ENCODE measurements around the gene LMO3.
"Not testable (repeated sequence)": the region's sequence is repeated elsewhere in the genome, so short reads cannot be mapped to it uniquely, and the experiment has no call there.

Gene LMO3

DNA sequence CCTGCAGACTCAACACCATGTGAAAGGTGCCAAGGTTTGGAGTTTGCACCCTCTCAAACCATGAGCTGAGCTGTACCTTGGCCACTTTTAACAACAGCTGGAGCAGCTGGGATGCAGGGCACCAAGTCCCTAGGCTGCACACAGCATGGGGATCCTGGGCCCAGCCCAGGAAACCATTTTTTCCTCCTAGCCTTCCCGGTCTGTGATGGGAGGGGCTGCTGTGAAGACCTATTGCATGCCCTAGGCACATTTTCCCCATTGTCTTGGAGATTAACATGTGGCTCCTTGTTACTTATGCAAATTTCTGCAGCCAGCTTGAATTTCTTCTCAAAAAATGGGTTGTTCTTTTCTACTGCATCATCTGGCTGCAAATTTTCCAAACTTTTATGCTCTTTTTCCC lies 68.3 kb downstream of the LMO3 start:
- not testable (repeated sequence) for DNase-seq

DNA sequence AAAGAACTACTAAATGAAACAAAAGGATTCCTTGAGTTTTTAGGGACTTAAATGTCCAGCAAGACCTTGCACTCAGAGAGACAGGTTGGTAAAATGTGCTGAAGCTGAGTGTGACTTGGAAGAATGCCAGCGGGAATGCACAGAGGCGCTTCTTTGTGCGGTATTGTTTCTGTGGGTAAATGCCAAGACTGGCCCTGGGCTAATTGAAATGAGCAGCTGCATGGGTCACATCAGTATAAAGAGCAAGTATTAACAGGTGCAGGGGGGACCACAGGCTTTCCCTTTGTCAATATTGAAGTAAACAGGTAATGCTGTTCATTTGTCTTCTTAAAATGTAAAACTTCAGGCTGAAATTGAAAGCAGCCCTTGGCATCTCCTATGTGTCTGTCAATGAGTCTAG lies 74.3 kb downstream of the LMO3 start:
- peak; percentile 34 for DNase-seq

DNA sequence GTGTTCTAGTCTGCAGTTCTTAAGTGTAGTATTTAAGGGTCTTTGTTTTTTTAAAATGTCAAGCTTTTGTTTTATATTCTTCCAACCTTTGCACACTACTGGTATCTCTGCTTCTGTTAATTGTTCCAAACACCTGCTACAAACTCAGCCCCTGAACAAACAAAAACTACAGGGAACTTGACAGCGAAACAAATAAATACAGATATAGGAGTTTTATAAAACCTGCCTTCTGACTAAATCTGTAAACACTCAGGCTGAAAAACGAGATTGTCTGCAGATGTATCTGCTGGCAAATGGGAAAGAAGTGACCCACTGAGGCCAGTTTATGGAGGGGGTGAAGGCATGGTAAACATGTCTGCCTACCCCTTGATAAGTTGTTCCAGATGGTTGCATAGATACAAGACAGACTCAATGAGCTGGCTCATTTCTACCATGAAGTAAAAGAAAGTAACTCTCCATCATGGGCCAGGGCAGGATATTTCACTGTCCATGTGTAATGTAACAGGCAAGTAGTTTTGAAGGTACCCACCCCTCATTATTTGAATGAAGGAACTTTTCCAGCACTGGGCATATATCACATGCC lies 75.6 kb downstream of the LMO3 start:
- no peak for DNase-seq

DNA sequence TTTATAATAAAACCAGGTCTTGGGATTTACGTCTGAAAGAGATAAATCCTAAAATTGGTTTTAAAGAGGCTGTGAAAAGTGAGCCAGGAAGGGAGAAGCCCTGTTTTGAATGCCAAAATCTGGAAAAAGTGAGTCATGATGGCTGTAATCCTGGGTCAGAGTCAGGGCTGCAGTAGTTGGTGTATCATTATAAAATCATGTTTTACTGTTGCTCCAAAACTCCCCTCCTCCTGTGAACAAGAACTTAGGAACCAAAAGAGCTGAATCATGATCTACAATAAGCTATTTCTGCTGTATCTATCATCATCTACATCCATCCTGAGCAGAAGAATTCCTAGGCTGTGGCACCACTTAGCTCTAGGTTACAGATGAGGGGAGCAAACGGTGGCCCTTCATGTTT lies 79.3 kb downstream of the LMO3 start:
- DNase-seq = no peak

- no peak for DNase-seq
Observed at GRCh38 chr12:16524378-16524777, 81.6 kb downstream of the LMO3 start.

DNA sequence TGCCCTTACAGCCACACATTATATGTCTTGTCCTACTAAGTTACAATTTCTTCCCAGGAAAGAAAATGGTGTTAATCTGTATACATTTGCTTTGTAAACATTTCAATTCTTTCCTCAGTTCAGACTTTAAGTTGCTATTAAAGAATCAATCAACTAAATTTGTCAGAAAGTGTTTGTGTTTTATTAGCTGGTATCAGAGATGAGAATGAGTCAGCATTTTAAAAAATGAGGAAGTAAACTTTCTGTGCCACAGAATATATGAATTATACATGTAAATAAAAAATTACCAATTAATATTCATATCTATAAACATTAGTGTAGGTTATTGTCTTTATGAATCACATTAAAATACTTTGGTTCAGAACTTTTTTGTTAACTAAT lies 82.0 kb downstream of the LMO3 start:
- no peak for DNase-seq

DNA sequence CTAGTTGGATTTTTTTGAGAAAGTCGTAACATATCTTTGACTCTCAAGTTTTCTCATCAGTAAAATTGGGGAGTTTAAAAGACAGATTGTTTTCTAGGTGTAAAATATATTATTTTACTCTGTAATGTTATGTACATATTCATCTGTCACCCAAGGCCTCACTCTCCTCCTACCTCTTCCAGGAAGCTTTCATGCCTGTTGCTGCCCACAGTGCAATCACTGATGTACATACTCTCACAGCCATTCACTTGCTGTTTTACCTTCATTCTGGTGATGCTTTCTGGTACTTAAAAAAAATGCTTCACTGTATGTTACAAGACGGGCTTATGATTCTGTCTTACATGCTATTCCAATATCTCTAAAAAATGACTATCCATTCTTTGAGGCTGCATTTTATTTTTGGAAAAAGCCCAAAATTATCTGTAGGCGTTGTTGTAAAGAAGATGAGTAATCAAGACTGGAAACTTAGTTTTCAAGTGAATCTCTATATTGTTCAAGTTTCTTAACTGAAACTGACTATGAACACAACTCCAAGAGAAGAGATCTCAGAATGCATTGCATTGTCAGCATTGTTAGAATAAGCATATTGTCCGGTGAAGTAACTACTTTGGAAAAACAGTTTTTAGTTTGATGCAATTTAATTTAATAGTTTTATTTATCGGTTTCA lies 82.5 kb downstream of the LMO3 start:
- DNase-seq = no peak

DNA sequence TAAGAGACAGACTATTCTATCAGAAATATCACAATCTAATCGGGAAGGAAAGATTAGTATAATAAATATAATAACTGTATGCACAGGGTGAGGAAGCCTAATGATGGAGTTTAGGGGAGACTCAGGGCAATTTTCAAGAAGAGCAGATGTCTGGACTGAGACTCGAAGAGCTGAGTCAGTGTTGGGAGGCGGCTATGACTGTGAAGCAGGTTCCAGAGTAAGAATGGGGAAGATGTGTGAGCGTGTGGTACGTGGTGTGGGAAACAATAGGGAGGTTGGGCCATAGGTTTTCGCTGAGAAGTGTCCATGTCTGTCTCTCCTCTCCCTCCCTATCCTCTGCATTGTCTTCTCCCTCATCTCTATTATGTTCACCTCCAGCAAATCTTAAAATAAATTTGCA lies 85.6 kb downstream of the LMO3 start:
- no peak for DNase-seq

DNA sequence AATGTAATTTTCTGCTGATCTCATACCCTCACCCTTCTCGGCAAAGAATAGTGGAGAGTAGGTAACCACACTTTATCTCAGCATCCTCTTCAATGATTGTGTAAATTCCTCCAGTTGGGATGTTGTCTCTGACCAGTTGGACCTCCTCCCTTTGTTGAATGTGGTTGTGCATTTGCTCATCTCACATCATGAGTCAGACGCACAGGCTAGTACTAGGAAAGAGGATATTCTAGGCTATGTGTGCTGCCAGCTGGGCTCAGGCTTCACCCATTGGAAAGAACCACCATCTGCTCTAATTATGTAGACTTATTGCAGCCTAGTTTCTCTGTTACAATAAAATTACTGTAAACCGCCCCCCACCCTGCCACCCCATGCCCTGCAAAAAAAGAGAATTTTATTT lies 90.3 kb downstream of the LMO3 start:
- no peak for DNase-seq

DNA sequence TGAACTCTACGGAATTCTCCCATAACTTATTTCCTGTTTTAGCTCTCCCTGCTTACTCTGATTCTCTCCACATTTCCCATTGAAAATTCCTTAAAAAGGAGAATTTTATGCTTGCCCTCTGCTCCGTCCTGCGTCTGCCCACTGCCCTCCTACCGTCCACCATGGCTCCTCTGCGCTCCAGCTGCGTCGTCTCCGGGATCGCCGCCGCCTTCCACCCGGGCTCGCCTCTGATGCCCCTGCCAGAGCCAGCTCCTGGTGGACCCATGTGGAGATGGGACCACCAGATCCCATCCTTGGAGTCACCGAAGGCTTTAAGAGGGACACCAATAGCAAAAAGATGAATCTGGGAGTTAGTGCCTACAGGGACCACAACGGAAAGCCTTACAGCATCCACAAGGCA lies 92.7 kb downstream of the LMO3 start:
- no peak for DNase-seq

DNA sequence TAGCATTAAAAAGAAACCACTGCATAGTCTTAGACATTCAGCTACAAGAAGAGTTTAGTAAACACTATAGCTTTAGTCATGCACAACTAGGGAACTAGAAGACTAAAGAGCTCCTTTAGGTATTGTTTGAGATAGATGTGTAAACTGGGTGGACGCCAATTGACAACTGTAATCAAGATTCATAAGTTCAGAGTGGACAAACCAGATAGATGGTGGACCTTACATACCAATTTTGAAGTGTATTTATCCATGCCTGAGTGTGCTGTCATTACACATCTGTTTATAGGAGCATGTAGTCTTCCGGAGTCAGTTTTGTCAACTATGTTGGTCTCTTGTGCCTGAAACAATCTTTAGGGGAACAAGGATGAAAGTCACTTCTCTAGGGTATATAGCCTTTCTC lies 96.6 kb downstream of the LMO3 start:
- DNase-seq = no peak

DNA sequence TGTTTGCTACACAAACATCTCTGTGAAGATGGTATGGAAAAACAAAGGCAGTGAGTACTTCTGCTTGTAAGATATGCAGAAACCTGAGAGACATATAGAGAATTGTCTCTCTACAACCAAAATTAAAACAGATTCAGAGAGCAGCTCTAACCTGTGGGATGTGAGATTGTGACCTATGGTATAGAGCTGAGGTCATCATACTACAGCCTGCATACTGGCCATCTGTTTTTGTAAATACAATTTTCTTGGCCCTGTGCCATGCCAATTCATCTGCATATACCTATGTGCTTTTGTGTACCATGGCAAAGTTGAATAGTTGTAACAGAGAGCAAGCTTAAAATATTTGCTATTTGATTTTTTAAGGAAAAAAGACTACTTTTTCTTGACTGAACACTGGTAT lies 99.6 kb downstream of the LMO3 start:
- no peak for DNase-seq

GRCh38 chr12:16504200-16504599 lies 101.8 kb downstream of the LMO3 start:
- DNase-seq = no peak

- no peak for DNase-seq
Observed at GRCh38 chr12:16499611-16500010, 106.4 kb downstream of the LMO3 start.
